Measurements from ENCODE around the gene A1CF. TPM values are rescaled to one million over a fixed set of nuclear protein-coding genes. Genes with fewer than 3 reads are reported as not detected.

The A1CF gene
- total and polyA plus RNA-seq, 12 donors = not detected

DNA sequence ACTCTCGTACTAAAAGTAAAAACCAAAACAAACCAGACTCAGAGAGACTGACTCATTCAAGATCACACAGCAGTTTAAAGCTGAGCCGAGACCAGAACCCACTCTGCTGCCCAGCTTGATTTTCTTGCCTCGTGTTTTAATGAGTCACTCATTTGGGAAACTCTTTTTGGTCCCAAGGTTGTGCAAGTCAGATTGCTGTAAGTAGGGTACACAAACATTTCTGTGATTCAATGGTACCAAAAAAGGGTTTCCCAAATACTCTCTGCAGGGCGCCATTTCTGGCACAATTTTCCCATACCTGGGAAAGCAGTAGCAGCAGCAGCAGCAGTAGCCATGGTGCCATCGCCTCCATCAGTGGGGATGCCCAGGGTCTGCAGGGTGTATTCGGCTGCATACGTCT lies 75.8 kb downstream of the A1CF start:
- WGBS, 2 donors = 86 to 90% methylated on average over 7 of the region's 7 CpGs
- intact Hi-C loops (cut with DNase I) = no loop called here
- H3K4me3 ChIP-seq = no peak overlapping the region
- H3K36me3 ChIP-seq = no peaks in the 10 kb centered on the region
- TF ChIP-seq, protein P1, sequence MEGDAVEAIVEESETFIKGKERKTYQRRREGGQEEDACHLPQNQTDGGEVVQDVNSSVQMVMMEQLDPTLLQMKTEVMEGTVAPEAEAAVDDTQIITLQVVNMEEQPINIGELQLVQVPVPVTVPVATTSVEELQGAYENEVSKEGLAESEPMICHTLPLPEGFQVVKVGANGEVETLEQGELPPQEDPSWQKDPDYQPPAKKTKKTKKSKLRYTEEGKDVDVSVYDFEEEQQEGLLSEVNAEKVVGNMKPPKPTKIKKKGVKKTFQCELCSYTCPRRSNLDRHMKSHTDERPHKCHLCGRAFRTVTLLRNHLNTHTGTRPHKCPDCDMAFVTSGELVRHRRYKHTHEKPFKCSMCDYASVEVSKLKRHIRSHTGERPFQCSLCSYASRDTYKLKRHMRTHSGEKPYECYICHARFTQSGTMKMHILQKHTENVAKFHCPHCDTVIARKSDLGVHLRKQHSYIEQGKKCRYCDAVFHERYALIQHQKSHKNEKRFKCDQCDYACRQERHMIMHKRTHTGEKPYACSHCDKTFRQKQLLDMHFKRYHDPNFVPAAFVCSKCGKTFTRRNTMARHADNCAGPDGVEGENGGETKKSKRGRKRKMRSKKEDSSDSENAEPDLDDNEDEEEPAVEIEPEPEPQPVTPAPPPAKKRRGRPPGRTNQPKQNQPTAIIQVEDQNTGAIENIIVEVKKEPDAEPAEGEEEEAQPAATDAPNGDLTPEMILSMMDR (IDR thresholded peaks at IDR 0.05) = no peak
- H3K27me3 ChIP-seq = no peaks in the 10 kb centered on the region
- no peak for DNase-seq
- no peaks in the 10 kb centered on the region for H3K9me3 ChIP-seq
- H3K27ac ChIP-seq = no peak overlapping the region
- ATAC-seq = no peak
- no peaks in the 10 kb centered on the region for H3K4me1 ChIP-seq

DNA sequence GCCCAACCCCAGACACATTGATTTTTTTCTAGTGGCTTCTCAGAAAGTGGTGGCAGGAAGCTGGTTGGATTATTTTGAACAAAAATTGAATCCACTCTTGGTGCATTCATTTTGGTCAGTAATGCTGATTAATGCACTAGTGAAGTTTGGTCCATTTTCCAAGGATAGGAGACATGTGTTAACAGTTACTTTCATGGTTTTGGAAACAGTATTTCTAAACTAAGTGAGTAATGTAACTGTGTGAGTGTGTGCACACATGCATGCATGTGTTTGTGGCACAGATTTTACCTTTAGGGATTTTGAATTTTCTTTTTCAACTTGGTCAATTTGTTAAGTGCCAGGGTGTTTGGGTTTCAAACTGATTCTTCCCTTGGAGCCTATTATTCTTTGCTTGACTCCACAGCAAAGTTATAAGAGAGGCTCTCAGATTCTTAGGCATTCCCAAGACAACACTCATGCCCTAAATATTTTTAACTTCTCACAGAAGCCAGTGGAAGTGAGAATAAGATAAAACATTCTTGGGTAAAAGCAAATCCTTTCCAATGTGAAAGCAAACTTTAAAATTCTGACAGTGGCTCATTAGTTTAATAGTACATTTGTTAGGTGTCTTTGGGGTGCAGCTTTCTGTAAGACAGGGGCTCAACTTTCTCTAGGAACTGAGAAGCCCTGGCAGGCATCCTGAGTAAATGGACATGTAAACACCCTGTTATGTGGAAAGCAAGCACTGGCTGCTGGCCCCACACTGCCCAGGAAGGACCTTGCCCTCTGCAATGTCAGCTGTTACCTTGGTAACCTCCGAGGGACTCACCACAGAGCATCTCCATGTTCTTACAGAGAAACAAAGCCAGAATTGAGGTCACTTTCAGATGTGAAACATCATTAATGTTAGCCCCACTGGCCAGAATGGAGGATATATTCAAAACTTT lies 77.3 kb downstream of the A1CF start:
- no peak for DNase-seq
- intact Hi-C loops (cut with DNase I) = no loop called here

DNA sequence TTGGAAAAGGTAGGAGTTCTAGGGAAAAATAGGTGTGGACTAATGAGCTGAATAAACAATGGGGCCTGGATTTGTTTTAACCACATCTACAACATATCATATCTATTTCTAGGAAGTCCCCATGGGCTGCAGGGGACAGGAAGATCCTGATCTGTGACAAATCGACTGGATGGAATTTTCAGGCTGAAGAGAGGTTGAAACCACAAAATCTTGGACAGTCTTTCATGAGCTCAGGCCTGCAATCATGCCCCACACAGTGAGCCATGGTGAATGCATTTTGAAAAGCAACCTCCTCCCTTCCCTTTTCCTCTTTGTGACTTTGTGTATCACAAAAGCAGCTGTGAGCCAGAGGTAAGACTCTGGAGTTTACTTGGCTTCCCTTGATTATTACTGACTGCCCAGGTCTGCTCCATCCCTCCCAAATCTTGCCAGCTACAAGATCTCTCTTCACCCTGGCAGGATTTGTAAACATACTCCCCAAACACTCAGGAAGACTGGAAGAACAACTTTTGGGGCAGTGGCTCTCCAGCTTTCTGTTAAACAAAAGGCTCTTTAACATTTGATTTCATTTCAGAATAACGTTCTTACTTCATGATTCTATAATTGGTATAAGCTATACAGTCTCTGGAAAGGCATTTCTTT lies 79.3 kb downstream of the A1CF start:
- Histone ChIP-seq H3K9me3 (no peaks in the 10 kb centered on the region), H3K27me3 (no peaks in the 10 kb centered on the region), H3K27ac (no peak overlapping the region), H3K4me1 (no peaks in the 10 kb centered on the region), H3K36me3 (no peaks in the 10 kb centered on the region), H3K4me3 (no peak overlapping the region)
- TF ChIP-seq, protein P1 (IDR thresholded peaks at IDR 0.05) = no peak
- intact Hi-C loops (cut with DNase I) = no loop called here
- ATAC-seq (no peak), DNase-seq (no peak)
- 32 to 35% methylated on average over 2 of the region's 2 CpGs for WGBS, 2 donors

More for the DNA sequence above, 77.3 kb downstream of the A1CF start:
- no peak for ATAC-seq
- TF ChIP-seq, protein P1 (IDR thresholded peaks at IDR 0.05) = no peak
- Histone ChIP-seq H3K27ac (no peak overlapping the region), H3K27me3 (no peaks in the 10 kb centered on the region), H3K4me3 (no peak overlapping the region), H3K9me3 (no peaks in the 10 kb centered on the region), H3K36me3 (no peaks in the 10 kb centered on the region), H3K4me1 (no peaks in the 10 kb centered on the region)
- WGBS, 2 donors = 33 to 50% methylated on average over 1 of the region's 1 CpG

DNA sequence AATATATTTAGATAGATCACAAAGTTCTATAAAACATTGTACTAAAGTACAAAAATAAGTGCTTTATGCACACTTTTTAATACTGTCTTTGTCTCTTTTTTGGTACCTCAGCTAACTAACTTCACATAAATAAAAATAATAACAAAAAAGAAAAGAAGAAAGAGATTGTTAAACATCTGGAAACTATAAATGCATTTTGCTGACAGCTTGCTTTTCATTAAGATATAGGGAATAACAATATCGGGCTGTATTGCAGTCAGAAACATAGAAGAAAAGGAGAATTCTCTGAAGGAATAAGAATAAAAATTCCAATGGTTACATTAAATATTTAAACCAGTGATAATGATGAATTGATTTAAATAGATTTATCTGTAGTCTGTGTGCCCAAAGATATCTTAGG lies 85.8 kb downstream of the A1CF start:
- no peaks in the 10 kb centered on the region for H3K4me1 ChIP-seq
- ATAC-seq = no peak
- no peak for DNase-seq
- peaks cover 0 to 7% (median 0%) of the 10 kb centered on the region in 7 donors for H3K27me3 ChIP-seq
- 77 to 78% methylated on average over 1 of the region's 1 CpG for WGBS, 2 donors
- H3K36me3 ChIP-seq = no peaks in the 10 kb centered on the region
- TF ChIP-seq, protein P1 (IDR thresholded peaks at IDR 0.05) = no peak
- no peaks in the 10 kb centered on the region for H3K9me3 ChIP-seq
- no peak overlapping the region for H3K27ac ChIP-seq
- H3K4me3 ChIP-seq = no peak overlapping the region
- intact Hi-C loops (cut with DNase I) = no loop called here
